ENCODE results near the gene PXMP2.
"Not testable (repeated sequence)": the region's sequence is repeated elsewhere in the genome, so short reads cannot be mapped to it uniquely, and the experiment has no call there.

PXMP2 gene

DNA sequence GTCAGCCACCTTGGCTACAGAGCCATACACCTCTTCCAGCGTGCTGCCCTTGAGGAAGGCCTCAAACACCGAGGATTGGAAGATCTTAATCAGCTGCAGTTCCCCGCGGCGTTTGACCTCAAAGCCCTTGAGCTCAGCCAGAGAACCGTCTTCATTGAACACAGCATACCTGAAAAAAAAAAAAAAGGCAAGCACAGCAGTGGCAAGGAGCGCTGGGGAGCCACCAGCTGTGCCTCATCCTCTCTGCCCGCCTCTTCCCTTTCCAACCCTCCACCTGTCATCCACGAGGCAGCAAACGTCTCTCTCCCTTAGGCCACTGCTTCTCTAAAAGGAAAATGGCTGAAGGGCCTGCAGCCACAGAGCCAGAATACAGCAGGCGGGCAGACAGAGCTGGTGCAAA, 26.4 kb upstream of the PXMP2 start:
- no peak for DNase-seq

DNA sequence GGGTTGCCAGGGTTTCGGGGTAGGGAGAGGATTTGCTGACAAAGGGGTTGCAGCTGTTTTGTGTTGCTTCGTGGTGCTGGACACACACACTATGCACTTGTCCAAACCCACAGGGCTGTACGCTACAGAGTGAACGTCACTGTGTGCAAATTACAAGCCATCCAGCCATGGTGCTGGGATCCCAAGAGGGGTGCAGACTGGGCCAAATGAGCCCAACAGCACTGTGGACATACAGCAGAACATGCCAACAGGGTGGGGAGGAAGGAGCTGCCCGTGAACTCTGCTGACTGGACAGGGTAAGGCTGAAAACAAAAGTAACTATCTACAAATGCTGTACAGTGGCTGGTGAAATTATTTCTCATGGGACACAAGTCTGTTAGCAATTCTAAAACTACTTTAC, 25.4 kb upstream of the PXMP2 start:
- no peak for DNase-seq

DNA sequence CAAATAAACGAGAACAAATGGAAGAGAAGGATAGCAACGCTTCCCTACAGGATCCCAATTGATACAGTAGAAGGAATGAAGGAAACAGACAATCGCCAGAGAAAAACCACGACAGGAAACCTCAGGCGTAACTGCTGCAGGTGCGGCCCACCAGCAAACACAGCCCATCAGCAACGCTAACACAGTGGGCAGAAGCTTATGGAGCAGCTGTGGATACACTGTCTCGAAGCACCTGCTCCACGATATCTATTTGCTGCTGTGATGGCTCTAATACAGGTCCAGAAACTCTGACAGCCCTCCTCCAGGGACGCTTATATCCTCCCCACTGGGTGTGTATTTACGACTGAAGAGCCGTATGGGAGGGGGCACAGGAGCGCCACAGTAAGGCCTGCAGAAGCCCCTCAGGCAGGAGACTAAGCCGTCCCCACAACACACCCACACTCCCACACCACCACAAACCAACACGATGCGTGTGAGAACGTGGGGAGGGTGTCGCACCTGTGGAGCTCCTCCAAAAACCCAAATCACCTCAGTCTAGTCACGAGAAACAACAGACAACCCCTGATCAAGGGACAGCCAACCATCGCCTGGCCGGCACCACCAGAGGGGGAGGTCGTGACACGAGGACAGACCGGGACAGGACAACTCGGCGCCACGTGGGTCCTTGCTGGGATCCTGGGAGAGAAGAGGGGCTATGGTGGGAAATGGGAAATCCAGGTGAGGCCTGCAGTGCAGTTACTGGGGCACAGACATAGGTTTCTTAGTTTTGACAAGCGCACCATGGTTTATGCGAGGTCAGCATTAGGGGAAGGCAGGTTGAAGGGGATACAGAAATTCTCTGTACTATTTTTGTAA, 24.3 kb upstream of the PXMP2 start:
- DNase-seq, result no peak

DNA sequence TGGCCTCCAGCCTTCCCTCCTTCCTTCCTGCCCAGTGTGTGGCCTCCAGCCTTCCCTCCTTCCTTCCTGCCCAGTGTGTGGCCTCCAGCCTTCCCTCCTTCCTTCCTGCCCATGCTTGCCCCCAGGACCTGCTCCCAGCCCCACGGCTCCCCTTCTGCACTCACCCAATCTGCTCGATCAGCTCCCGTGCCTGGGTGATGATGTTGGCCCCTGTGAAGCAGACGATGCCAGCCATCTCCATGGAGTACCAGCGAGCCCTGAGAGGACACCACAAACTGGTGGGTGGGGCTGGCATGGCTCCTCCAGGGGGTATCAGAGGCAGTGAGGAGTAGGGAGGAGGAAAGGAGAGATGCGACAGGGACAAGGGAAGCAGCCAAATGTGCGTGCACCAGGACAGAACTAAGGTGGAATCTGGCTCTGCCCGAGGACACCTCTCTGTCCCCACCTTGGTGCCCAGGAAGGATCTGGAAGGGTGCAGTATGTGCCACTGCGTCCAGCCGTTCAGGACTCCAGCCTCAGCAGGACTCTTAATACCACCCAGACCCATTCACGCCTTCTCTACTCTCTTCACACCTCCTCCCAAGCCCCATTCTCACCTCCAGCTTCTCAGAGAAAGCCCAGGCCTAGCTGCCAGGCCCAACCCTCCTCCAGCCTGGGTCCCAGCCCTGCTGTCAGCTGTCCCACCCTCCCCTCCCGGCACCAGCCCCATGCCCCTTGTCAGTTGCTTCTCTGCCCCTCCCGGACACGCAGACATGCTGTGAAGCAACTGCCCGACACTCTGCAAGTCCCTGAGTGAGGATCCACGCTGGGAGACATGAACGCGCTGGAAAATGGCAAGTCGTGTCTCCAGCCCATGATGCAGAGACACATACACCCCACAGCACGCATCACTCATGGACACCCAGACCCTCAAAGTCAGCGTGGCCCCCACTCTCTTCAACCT, 22.9 kb upstream of the PXMP2 start:
- DNase-seq, result no peak

DNA sequence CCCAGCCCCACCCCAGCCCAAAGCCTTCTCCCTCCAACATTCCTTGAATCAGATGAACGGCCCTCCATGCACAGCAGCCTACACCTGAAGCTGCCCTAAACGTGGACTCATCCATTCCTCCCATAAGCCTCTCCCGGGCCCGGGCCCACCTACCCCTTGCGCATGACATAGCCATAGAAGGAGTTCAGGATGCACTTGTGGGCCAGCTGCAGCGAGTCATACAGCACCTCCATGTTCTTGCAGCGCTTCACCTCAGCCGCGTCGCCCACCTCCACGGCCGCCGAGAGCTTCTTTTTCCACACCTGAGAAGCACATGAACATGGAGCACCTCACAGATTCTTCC, 22.3 kb upstream of the PXMP2 start:
- no peak for DNase-seq

DNA sequence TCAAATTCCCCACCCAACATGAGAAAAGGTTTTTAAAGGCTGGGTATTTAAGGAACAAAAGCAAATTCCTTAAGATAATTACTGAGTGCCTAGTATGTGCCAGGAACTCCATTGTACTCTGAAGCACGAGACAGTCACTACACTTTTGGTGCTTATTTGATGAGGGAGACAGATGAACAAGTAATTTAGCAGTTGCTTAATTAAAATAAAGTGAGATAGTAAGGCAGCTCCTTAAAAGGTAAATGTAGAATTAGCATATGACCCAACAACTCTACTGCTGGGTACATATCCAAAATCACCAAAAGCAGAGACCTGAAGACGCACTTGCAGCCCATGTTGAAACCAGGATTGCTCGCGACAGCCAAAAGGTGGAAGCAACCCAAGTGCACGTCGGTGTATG, 21.6 kb upstream of the PXMP2 start:
- no peak for DNase-seq

DNA sequence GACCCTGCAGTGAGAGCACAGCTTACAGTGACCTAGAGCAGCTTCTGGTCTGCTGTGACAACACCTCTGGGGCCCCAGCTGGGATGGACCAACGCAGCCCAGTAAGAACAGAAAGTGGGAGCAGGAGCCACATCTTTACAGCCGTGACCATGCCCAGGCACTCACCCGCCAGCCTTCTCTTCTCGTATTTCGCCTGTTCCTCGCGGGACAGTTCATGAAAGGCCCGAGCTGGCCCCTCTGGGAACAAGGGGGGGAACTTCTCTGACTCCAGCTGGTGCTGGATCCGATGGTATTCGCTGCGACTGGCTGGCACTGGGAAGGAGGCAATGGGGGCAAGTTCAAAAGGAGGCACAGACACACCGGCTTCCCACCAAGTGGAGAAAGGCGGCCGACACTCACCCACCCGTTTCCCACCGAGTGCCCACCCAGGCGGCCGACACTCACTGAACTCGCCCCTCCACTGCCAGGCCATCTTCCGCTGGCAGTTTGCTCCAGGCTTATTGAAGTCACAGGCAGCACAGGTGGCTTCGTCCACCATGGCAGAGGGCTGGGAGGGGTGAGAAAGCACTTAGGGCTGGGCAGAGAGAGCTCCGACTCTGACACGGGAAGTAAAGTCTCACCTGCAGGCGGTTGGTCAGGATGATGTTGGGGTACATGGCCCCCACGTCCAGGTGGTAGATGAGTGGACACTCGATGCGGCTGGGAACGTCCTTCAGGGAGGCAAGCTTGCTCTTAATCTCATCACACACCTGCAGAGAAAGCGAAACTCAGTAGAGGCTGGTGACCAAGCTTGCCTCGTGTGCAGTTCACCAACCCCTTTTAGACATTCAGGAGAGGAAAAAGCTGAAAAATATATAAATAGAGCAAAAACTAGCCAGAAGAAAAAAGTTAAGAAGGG, 18.9 kb upstream of the PXMP2 start:
- no peak for DNase-seq

DNA sequence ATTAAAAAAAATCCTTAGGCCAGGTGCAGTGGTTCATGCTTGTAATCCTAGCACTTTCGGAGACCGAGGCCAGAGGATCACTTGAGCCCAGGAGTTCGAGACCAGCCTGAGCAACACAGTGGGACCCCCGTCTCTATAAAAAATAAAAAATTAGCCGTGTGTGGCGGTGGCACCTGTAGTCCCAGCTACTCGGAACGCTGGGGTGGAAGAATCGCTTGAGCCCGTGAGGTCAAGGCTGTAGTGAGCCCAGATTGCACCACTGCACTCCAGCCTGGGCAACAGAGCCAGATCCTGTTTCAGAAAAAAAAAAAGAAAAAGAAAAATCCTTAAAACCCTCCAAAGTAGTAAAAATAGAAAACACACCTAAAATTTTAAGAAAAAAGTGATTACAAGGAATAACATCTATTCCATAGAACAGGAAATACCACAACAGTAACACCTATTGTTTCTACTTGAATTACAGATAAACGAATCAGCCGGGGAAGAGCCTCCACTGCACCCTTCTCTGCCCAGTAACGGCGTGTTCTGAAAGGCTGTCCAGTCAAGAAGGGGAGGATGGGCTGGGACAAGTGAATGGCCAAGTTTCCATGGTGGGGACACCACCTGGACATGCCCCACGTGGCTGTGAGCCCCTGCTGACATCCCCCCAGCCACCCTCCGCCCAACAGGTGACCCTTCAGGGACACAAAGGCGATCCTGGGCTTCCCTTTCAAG, 18.1 kb upstream of the PXMP2 start:
- no peak for DNase-seq

DNA sequence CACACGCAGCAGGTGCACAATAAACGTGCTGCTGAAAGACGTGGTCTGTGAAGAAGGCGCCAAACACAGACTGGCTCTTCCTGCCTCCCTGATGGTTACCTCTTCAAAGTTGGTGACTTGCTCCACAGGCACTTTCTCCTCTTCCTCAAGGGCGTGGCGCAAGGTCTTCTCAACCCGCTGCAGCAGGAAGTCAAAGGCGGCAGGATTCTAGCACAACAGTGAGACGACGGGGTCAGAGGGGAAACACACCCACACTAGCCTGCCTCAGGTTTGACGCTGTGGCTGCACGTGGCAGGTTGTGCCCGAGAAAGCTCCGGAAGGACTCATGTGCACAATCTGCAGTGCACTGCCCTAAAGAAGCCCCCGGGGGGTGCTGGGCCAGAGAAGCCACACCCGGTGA, 15.3 kb upstream of the PXMP2 start:
- DNase-seq, result no peak

DNA sequence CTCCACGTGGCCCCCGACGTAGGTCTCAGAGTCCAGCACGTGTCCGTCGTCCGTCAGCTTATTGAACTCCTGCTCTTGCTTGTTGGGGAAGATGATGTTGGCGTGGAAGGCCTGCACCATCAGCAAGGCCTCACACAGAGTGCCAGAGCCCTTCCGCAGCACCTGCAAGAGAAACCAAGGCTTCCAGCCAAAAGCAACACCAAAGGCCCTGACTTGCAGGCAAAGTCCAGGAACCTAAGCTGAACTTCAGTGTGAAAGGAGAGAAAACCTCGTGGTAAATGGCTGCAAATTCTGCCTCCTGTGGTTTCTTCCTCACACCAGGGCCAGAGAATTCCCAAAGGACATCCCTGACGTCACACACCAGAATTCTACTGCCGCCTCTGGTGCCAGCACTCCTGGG, 14.7 kb upstream of the PXMP2 start:
- DNase-seq, result no peak

DNA sequence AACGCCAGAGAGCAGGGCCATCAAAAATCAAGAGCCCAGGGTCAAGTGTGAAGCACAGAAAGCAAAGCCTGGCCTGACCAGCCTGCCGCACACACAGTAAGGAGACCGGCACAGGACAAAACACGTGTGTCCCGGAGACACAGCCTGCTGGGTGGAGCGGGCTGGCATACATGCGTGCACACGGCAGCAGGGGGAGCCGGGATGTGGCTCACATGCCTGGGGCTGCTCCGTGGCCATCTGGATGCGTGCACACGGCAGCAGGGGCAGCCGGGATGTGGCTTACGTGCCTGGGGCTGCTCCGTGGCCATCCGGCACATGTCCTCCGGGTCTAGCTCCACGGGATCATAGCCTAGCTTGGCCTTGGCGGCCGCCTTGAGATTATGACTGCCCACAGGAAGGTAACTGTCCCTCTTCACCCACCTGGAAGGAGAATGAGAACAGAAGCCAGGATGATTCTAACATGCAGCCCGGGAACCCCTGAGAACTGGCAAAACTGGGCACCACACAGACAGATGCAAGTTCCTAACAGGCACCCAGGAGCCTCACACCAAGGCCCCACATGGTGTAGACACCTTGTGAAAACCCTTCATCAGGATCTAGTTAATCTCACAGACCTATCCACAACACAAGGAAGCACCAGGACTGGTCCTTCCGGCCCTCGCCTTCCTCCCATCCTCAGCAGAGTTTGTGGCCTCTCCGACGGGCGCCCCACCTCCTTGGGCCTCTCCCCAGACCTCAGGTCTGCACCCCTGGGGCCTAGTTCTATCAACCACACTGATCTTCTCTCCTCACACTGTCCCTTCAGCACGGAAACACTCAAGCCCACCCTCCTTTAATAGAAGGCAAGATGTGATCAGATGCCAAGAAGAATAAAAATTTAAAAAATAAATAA, 13.9 kb upstream of the PXMP2 start:
- no peak for DNase-seq

DNA sequence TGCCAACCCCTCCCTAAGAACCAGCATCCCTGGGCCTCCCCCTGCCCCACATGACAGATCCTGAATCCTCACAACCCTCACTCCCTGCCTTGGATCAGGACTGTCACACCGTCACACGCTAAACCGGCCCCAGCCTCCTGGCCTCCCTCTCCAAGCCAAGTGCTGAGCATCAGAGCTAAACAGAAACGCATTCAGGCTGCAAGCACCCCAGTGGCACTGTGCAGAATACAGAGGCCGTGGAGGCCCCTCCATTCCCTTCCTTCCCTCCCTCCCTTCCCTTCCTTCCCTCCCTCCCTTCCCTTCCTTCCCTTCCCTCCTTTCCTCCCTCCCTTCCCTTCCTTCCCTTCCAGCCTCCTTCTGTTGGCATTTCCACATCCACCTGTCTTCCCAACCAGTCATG, 12.8 kb upstream of the PXMP2 start:
- no peak for DNase-seq

DNA sequence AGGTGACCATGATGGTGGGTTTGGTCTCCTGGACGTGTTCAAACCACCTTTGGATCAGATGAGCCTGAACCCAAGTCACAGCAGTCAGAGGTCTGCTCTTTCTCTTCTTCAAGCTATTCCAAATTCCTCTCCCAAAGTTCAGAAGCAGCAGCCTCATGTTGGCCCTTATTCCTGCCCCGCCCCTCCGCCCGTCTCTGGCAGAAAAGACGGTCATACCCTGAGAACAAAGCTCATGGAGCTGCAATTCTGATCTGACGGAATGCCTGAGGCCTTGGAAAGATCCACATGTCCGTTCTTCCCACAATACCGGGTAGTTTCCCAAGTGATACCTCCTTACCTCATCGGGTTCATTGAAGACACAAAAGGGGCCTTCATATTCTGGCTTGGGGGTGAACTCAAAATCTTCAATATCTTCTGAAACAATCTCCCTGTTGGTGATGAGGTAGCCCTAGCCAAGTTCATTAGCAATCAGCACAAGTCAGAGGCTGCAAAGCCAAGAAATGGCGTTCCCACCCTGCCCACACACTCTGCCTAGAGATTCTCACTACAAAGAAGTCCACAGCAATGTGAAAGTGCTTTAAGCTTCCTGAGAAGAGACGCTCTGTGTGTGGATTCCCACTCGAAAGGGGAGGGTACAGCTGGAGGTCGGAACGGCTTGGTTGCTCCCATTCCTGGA, 11.5 kb upstream of the PXMP2 start:
- no peak for DNase-seq

DNA sequence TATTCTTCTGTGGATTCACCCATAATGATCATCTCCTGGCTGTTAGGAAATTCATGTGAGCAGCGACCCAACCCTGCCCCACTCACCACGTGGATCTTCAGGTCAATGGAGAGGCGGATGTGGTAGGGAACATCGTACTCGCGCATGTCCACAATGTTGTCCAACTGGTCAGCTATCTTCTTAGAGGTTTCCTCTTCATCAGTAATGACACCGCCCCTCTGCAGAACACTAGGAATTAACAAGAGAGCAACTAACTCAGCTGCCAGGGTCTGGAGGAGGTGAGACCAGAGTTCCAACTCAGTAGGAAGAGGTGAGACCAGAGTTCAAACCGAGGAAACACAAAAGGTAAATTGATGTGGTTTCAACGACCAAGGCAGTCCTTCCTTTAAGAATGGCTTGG, 9.9 kb upstream of the PXMP2 start:
- DNase-seq, result no peak

DNA sequence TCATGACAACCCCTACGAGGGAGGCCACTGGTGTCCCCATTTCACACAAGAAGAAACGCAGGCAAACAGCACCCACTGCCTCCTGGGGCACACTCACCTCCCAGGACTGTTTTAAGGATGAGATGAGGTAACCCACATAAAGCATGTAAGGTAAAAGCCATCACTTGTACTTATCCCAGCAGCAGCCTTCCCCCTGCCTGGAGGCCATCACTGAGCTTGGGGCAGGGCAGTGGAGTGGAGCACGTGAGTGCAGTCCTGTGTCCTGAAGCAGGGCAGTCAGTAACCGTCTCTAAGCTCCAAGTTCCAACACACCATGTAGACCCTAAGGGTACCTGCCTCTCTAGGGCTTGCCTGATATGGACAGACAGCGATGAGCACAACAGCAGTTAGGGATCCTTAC, 2.0 kb upstream of the PXMP2 start:
- no peak for DNase-seq

DNA sequence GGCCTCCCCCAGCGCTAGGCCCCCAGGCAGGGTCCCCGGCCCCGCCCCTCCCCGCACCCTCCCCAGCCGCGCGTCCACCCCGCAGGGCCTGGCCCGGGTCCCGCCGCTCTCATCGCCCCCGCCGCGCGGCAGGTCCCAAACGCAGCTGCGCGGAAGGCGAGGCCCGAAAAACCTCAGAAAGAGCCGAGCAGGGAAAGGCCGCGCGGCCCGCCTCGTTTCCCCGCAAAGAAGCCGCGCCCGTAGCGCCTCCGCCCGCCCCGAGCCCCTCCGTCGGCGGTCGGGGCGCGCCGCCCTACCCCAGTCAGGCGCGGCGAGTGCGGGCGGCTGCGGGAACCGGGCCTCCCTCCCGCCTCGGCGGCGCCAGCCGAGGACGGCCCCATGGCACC, 569 bp upstream of the PXMP2 start:
- DNase-seq, result no peak

DNA sequence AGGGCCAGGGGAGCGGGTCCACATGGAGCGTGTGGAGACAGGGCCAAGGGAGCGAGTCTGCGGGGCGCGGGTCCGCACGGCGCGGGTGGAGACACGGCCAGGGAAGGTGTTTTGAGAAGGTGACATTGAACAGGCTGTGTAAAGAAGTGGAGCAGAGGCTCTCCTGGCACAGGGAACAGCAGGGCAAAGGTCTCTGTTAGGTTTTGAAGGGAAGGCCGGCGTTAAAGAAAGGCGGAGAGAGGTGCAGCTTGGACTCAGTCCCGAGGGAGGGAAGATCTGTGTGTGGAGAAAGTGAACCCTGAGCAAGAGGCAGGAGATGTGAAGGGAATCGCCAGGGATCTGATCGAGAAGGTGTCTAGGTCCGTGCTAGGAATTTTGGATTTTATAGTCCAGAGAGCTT, 1.8 kb downstream of the PXMP2 start:
- DNase-seq, result no peak

DNA sequence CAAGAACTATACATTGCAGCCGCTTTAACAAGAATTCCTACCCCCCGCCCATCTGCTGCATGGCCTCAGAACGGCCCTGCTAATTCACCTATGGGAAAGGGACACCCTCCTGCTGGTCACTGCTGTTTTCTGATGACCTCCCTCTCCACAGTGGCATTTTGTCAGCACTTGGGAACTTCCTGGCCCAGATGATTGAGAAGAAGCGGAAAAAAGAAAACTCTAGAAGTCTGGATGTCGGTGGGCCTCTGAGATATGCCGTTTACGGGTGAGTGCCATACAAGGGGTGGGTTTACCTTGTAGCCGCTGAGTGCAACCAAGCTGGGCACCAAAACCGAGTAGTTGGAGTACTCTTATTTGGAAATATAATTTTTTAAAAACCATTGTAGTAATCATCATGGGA, 2.7 kb downstream of the PXMP2 start:
- DNase-seq, result no peak

DNA sequence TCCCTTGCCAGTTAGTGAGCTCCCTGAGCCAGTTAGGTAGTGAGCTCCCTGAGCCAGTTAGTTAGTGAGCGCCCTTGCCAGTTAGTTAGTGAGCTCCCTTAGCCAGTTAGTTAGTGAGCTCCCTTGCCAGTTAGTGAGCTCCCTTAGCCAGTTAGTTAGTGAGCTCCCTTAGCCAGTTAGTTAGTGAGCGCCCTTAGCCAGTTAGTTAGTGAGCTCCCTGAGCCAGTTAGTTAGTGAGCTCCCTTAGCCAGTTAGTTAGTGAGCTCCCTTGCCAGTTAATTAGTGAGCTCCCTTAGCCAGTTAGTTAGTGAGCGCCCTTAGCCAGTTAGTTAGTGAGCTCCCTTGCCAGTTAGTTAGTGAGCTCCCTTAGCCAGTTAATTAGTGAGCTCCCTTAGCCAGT, 4.6 kb downstream of the PXMP2 start:
- DNase-seq, result not testable (repeated sequence)

DNA sequence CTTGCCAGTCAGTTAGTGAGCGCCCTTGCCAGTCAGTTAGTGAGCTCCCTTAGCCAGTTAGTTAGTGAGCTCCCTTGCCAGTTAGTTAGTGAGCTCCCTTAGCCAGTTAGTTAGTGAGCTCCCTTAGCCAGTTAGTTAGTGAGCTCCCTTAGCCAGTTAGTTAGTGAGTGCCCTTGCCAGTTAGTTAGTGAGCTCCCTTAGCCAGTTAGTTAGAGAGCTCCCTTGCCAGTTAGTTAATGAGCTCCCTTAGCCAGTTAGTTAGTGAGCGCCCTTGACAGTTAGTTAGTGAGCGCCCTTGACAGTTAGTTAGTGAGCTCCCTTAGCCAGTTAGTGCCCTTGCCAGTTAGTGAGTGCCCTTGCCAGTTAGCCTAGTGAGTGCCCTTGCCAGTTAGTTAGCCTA, 7.5 kb downstream of the PXMP2 start:
- DNase-seq, result not testable (repeated sequence)

DNA sequence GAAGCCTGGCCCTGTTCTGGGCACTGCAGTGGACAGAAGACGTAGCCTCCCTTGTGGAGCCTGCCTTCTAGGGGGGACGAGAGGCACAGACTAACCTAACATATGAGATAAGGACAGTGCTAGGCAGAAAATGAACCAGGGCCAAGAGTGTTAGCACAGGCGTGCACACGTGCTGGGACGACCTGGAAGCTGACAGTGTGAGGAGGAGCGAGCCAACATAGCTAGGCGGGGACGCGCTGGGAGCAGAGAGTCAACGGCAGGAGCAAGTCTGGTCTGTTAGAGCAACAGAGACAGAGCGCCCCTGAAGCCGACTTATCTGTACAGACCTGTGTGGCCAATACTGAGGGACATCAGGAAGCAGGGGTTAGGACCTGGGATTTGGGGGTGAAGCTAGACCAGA, 8.0 kb downstream of the PXMP2 start:
- DNase-seq, result no peak

Measured in activated CD8-positive, alpha-beta memory T cell treated with anti-CD3 and anti-CD28 coated beads, Interleukin-2, amount 50 U/mL, for 4 hours (primary cell).